ENCODE measurements around the gene SPI1.

The SPI1 gene

GRCh38 chr11:47306484-47306844, 71.9 kb downstream of the SPI1 start:
- H3K27ac ChIP-seq, result no peak overlapping the region
- TF ChIP-seq, protein P1, sequence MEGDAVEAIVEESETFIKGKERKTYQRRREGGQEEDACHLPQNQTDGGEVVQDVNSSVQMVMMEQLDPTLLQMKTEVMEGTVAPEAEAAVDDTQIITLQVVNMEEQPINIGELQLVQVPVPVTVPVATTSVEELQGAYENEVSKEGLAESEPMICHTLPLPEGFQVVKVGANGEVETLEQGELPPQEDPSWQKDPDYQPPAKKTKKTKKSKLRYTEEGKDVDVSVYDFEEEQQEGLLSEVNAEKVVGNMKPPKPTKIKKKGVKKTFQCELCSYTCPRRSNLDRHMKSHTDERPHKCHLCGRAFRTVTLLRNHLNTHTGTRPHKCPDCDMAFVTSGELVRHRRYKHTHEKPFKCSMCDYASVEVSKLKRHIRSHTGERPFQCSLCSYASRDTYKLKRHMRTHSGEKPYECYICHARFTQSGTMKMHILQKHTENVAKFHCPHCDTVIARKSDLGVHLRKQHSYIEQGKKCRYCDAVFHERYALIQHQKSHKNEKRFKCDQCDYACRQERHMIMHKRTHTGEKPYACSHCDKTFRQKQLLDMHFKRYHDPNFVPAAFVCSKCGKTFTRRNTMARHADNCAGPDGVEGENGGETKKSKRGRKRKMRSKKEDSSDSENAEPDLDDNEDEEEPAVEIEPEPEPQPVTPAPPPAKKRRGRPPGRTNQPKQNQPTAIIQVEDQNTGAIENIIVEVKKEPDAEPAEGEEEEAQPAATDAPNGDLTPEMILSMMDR (IDR thresholded peaks at IDR 0.05), result no peak
- TF ChIP-seq ZFX (IDR thresholded peaks at IDR 0.05; ENCODE audit: borderline replicate concordance), result no peak

- TF ChIP-seq, protein P1 (IDR thresholded peaks at IDR 0.05), result no peak
- TF ChIP-seq ZFX (IDR thresholded peaks at IDR 0.05; ENCODE audit: borderline replicate concordance), result no peak
- no peak overlapping the region for H3K27ac ChIP-seq
Observed at GRCh38 chr11:47305734-47306483, 72.4 kb downstream of the SPI1 start.
